Choroid plexus epithelial cell (primary cell): ENCODE measurements around the gene CYTIP.

Experiments used
- DNase-seq: peaks from one replicate; pipeline ENCODE4 v3.0.0-alpha.2; 2010; ENCODE audit warnings: low read depth
- H3K4me3 ChIP-seq: 2 replicates; pipeline ENCODE4 v1.5.1; 2011; ENCODE audit warnings: low read depth, mild to moderate bottlenecking, control low read depth, low read length, moderate library complexity
- TF ChIP-seq, protein P1 (sequence below): conservative IDR thresholded peaks from 2 replicates; pipeline ENCODE4 v1.5.1; 2011; ENCODE audit warnings: low read depth, mild to moderate bottlenecking, control low read depth, inconsistent platforms, low read length, moderate library complexity

CYTIP gene

DNA sequence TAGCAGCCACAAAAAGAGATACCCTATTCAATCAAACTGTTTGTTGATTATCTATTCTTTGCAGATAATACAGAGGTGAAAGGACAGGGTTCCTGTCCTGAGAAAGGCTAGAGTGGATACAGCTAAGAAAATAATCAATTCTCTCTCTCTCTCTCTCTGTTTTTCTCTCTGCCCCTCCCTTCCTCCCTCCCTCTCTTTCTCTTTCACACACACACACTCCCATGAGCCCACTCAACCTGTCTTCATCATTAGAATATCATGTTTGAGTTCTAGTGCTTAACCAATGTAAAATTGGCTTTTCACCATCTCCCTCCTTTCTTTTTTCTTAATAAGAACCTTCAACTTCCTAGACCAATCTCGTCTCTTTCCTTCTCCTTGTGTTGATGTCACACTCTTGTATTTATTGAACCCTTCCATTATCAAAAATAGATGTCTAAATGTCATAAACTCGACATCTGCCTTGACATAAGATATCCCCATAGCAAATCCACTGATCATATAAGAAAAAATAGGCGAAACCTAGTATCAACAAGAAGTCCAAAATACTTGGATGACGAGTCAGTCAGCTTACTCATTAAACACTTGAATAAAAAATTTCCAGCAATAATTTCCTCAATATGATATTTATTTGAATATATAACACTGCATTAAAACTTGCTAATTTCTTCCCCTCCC is 42.8 kb upstream of the CYTIP start:
- no peak overlapping the region for H3K4me3 ChIP-seq
- TF ChIP-seq, protein P1, sequence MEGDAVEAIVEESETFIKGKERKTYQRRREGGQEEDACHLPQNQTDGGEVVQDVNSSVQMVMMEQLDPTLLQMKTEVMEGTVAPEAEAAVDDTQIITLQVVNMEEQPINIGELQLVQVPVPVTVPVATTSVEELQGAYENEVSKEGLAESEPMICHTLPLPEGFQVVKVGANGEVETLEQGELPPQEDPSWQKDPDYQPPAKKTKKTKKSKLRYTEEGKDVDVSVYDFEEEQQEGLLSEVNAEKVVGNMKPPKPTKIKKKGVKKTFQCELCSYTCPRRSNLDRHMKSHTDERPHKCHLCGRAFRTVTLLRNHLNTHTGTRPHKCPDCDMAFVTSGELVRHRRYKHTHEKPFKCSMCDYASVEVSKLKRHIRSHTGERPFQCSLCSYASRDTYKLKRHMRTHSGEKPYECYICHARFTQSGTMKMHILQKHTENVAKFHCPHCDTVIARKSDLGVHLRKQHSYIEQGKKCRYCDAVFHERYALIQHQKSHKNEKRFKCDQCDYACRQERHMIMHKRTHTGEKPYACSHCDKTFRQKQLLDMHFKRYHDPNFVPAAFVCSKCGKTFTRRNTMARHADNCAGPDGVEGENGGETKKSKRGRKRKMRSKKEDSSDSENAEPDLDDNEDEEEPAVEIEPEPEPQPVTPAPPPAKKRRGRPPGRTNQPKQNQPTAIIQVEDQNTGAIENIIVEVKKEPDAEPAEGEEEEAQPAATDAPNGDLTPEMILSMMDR: no peak
- DNase-seq: peak; percentile 9

DNA sequence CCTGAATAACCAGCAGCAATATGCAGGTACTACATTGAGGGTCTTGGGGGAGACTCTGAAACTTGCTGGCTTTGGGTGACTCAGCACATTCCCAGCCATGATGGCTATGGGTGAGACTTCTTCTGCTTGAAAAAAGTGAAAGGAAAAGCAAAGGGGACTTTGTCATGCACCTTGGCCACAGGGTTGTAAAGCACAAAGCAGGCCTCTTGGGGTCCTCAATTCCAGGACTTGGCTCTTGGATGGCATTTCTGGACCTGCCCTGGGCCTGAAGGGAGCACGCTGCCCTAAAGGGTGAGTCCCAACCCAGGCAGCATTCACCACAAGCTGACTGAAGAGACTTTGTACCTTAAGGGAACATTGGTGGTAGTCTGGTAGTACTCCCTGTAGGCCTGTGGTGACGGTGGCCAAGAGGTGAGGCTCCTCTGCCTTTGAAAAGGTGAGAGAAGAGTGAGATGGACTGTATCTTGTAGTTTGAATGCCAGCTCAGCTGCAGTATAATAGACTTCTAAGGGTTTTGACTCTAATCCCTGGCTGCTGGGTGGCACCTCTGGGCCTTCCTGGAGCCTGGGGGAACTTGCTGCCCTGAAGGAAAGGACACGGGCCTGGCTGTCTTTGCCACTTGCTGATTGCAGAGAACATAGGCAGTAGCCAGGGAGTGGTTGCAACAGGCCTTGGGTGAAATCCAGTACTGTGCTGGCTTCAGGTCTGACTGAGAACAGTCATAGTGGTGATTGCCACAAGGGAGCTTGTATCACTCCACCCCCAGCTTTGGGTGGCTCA is 36.5 kb upstream of the CYTIP start:
- no peak overlapping the region for H3K4me3 ChIP-seq
- TF ChIP-seq, protein P1: no peak
- DNase-seq: peak; percentile 14

GRCh38 chr2:157479081-157480027 is 35.5 kb upstream of the CYTIP start:
- TF ChIP-seq, protein P1: no peak
- DNase-seq: no peak

GRCh38 chr2:157477919-157478318 is 34.0 kb upstream of the CYTIP start:
- no peak for DNase-seq
- no peak overlapping the region for H3K4me3 ChIP-seq
- TF ChIP-seq, protein P1: no peak

More at GRCh38 chr2:157479081-157480027, 35.5 kb upstream of the CYTIP start:
- H3K4me3 ChIP-seq: no peak overlapping the region

- H3K4me3 ChIP-seq: no peak overlapping the region
- TF ChIP-seq, protein P1: no peak
- DNase-seq: peak; percentile 4
Measured at GRCh38 chr2:157476953-157477709, 33.2 kb upstream of the CYTIP start.

- TF ChIP-seq, protein P1: no peak
- no peak overlapping the region for H3K4me3 ChIP-seq
- no peak for DNase-seq
Measured at GRCh38 chr2:157475722-157476390, 32.0 kb upstream of the CYTIP start.
